ENCODE measurements around the gene PTPRG.
A peak's percentile ranks its signal among the peaks of the same experiment; 100 is the strongest.

PTPRG gene

GRCh38 chr3:62051506-62051905 lies 490.1 kb downstream of the PTPRG start:
- TF ChIP-seq CTCF (IDR thresholded peaks at IDR 0.05): peak; percentile 20
- Mint-ChIP-seq H3K4me1 (peaks cover 11% of the 10 kb centered on the region), H3K9me3 (no peaks in the 10 kb centered on the region), H3K36me3 (ENCODE audit: low read depth) (peaks cover 10% of the 10 kb centered on the region), H3K4me3 (no peak overlapping the region), H3K27ac (no peak overlapping the region), H3K27me3 (ENCODE audit: low read depth, poor library complexity) (no peaks in the 10 kb centered on the region)
- DNase-seq: no peak

GRCh38 chr3:62052331-62052730 lies 491.0 kb downstream of the PTPRG start:
- Mint-ChIP-seq H3K4me1 (peaks cover 11% of the 10 kb centered on the region), H3K27me3 (ENCODE audit: low read depth, poor library complexity) (no peaks in the 10 kb centered on the region), H3K36me3 (ENCODE audit: low read depth) (peaks cover 10% of the 10 kb centered on the region), H3K4me3 (no peak overlapping the region), H3K9me3 (no peaks in the 10 kb centered on the region), H3K27ac (peak overlapping the region; percentile 31)
- no peak for TF ChIP-seq CTCF (IDR thresholded peaks at IDR 0.05)
- no peak for DNase-seq

- Mint-ChIP-seq H3K4me1 (peaks cover 11% of the 10 kb centered on the region), H3K27ac (no peak overlapping the region), H3K9me3 (no peaks in the 10 kb centered on the region), H3K36me3 (ENCODE audit: low read depth) (peaks cover 19% of the 10 kb centered on the region), H3K4me3 (no peak overlapping the region), H3K27me3 (ENCODE audit: low read depth, poor library complexity) (no peaks in the 10 kb centered on the region)
- no peak for DNase-seq
- no peak for TF ChIP-seq CTCF (IDR thresholded peaks at IDR 0.05)
Measured at GRCh38 chr3:62056658-62057057, 495.3 kb downstream of the PTPRG start.

GRCh38 chr3:62057339-62058047 lies 496.1 kb downstream of the PTPRG start:
- no peaks in the 10 kb centered on the region for H3K27me3 Mint-ChIP-seq (ENCODE audit: low read depth, poor library complexity)
- DNase-seq: no peak

GRCh38 chr3:62065985-62066693 lies 504.8 kb downstream of the PTPRG start:
- Mint-ChIP-seq H3K4me1 (peaks cover 45% of the 10 kb centered on the region), H3K27ac (peak overlapping the region; percentile 85), H3K4me3 (no peak overlapping the region), H3K27me3 (ENCODE audit: low read depth, poor library complexity) (no peaks in the 10 kb centered on the region), H3K36me3 (ENCODE audit: low read depth) (peaks cover 21% of the 10 kb centered on the region), H3K9me3 (peaks cover 14% of the 10 kb centered on the region)
- no peak for DNase-seq
- TF ChIP-seq CTCF (IDR thresholded peaks at IDR 0.05): no peak

More at GRCh38 chr3:62057339-62058047, 496.1 kb downstream of the PTPRG start:
- Mint-ChIP-seq H3K9me3 (no peaks in the 10 kb centered on the region), H3K4me1 (peaks cover 11% of the 10 kb centered on the region), H3K36me3 (ENCODE audit: low read depth) (peaks cover 19% of the 10 kb centered on the region), H3K4me3 (no peak overlapping the region), H3K27ac (no peak overlapping the region)
- TF ChIP-seq CTCF (IDR thresholded peaks at IDR 0.05): no peak

Measured in nephron progenitor cell (in vitro differentiated cells).